GM12892 (cell line): Measurements from ENCODE around the gene SMOC2.

Experiments used
- DNase-seq: peaks from one replicate; pipeline ENCODE4 v3.0.0; 2011; ENCODE audit not compliant: insufficient read length
- FAIRE-seq: peaks from 2 replicates; lab custom pipeline; 2011; peaks lifted over from hg19 to GRCh38; lab: Jason Lieb, UNC
- POLR2A ChIP-seq: IDR thresholded peaks from 2 replicates; pipeline ENCODE4 v1.6.1; 2011; ENCODE audit warnings: low read depth, low read length, control low read depth
- POLR2AphosphoS5 ChIP-seq: IDR thresholded peaks from 2 replicates; pipeline ENCODE4 v1.6.1; 2011; ENCODE audit warnings: low read depth, low read length, control low read depth
- TAF1 ChIP-seq: IDR thresholded peaks from 2 replicates; pipeline ENCODE4 v1.6.1; 2011; ENCODE audit warnings: low read depth, mild to moderate bottlenecking, control low read depth, low read length, borderline replicate concordance

SMOC2 gene

GRCh38 chr6:168455847-168456530 lies 15.0 kb downstream of the SMOC2 start:
- FAIRE-seq (no peak), DNase-seq (no peak)
- no peak for TF ChIP-seq POLR2A
- TF ChIP-seq POLR2AphosphoS5 = no peak
- TF ChIP-seq TAF1 = no peak

DNA sequence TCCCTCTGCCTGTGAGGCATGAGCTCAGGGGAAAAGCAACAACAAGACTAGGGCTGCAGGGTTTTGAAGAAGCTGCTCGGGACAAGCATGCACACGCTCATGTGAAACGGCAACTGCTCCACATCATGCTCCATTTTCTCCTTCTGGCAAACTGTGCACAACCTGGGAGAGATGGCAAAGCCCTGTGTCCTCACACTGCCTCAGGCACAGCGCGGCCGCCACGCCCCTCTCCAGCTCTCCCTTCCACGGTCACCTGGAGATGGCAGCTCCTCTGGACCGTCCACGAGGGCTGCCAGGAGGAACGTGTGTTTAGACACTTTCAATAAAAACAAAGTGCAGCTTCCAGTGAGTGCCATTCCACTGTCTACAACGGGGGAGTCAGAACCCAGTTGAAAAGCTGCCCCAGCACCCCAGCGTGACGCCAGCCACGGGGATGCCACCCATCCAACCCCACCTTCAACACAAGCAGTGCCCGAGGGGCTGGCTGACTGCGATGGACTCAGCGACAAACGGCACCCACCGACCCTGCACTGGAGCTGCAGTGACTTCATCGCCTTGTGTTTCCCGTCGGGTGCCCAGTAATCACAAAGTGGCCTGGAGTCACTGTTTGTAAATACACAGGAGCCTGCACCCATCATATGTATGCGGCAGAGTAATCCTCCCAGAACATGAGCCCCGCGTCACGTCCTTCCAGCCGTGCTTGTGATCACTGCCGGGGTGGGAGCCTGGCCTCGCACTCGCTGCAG lies 16.1 kb downstream of the SMOC2 start:
- no peak for FAIRE-seq
- TF ChIP-seq TAF1 = no peak
- TF ChIP-seq POLR2A = no peak
- no peak for TF ChIP-seq POLR2AphosphoS5

GRCh38 chr6:168457653-168457934 lies 16.6 kb downstream of the SMOC2 start:
- TF ChIP-seq POLR2AphosphoS5 = no peak
- no peak for TF ChIP-seq POLR2A
- TF ChIP-seq TAF1 = no peak
- DNase-seq (no peak), FAIRE-seq (no peak)

More for the DNA sequence above, 16.1 kb downstream of the SMOC2 start:
- no peak for DNase-seq

DNA sequence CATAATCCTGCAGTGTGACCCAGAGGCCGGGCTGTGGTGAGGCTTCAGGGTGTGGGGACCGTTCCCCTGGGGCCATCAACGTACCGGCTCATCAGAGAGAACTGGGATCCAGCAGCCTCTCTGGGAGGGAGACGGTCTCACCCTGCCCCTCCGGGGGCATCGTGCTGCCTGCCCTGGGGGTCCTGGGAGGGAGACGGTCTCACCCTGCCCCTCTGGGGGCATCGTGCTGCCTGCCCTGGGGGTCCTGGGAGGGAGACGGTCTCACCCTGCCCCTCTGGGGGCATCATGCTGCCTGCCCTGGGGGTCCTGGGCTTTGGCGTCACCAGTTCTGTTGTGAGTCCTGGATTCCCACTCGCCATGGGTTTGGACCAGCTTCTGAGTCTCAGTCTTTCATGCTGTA lies 17.1 kb downstream of the SMOC2 start:
- FAIRE-seq (no peak), DNase-seq (no peak)
- TF ChIP-seq POLR2AphosphoS5 = no peak
- TF ChIP-seq POLR2A = no peak
- TF ChIP-seq TAF1 = no peak

DNA sequence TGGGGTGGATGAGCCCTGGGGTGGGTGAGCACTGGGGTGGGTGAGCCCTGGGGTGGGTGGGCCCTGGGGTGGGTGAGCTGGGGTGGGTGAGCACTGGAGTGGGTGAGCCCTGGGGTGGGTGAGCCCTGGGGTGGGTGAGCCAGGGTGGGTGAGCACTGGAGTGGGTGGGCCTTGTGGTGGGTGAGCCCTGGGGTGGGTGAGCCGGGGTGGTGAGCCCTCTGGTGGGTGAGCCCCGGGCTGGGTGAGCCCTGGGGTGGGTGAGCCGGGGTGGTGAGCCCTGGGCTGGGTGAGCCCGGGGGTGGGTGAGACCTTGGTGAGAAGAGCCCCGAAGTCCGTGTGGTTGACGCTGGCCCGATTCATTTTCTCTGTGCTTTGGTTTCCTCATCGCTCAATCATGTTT lies 18.6 kb downstream of the SMOC2 start:
- no peak for DNase-seq
- TF ChIP-seq POLR2AphosphoS5 (no peak), TAF1 (no peak)

DNA sequence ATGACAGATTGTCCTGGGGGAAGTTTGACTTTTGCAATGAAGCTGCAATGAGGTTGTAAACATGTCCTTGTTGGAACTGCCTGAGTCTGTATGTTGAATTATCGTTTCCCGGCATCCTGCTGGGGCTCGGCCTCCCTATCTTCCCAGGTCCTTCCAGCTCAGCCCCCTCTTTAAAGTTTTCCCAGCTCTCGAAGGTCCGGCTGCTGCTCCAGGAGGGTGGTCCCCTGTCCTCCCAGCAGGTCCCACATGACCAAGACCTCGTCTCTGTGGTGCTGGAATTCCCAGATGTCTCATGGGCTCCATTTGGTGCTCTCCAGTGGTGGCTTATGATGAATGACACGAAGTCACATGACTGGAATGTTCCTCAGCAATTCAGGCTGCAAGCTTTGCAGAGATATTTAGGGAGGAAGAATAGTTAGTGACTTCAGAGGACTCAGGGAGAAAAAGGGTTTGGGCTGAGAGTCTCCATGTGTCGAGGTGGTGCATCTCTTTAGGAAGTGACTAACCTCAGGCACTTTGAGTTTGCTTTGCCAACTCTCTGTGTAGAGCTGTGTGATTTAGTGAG lies 21.4 kb downstream of the SMOC2 start:
- TF ChIP-seq TAF1 = no peak
- FAIRE-seq (no peak), DNase-seq (no peak)

More for the DNA sequence above, 18.6 kb downstream of the SMOC2 start:
- FAIRE-seq = no peak

GRCh38 chr6:168464546-168464945 lies 23.6 kb downstream of the SMOC2 start:
- TF ChIP-seq POLR2A (no peak), POLR2AphosphoS5 (no peak)
- no peak for FAIRE-seq
- no peak for DNase-seq

DNA sequence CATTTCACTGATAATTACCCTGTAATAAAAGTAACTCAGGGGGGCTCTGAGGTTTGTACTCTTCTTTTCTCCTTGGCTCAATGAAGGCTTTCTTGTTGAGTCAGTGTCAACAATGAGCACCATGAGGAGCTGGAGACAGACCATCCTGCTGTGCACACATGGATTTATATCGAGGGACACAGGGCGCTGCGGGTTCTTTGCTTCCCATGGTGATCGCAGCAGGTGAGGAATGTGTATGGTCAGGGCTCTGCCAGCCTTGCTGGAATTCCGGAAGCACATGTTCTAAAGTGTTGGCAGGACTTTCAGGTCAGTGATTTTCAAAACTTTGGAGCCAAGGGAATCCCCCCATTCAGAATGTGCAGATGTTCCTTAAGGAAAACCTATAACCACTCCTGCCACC lies 27.1 kb downstream of the SMOC2 start:
- FAIRE-seq = no peak
- DNase-seq = no peak

DNA sequence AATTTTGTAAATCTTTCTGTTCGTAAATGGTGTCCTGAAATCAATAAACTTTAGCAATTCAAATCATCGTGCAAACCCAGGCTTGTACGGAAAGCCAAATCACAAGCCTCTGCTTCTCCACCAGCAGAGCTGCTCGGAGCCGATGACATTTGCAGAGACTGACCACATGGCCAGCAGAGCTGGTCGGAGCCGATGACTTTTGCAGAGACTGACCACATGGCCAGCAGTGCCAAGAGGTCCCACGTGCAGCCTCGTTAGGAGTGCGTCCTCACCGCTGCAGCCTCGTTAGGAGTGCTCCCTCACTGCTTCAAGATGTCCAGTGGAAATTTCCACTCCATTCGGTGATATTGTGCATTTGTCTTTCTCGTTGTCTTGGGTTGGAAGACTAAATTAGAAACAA lies 28.5 kb downstream of the SMOC2 start:
- FAIRE-seq (no peak), DNase-seq (no peak)
- no peak for TF ChIP-seq POLR2AphosphoS5
- no peak for TF ChIP-seq TAF1
- TF ChIP-seq POLR2A = no peak

More for the DNA sequence above, 27.1 kb downstream of the SMOC2 start:
- no peak for TF ChIP-seq TAF1
- no peak for TF ChIP-seq POLR2A
- TF ChIP-seq POLR2AphosphoS5 = no peak

DNA sequence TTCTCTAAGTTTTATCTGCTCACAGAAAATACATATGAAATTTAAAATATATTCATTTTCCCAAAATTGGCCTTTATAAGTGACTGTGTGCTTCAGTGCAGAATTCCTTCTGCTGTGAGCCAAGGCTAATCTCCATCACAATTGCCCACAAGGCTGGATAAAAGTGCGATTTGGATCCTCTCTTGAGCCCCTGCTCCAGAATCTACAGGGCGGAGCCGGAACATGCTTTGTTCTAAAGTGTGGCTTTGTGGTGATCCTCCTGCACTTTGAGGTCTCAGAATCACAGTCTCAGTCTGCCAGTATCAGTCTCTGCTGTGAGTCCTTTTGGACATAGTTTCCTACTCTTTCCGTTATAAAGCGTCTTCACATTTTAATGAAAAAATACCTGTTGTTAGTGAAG lies 28.9 kb downstream of the SMOC2 start:
- TF ChIP-seq POLR2AphosphoS5 = no peak
- no peak for TF ChIP-seq POLR2A
- TF ChIP-seq TAF1 = no peak
- no peak for DNase-seq
- no peak for FAIRE-seq

DNA sequence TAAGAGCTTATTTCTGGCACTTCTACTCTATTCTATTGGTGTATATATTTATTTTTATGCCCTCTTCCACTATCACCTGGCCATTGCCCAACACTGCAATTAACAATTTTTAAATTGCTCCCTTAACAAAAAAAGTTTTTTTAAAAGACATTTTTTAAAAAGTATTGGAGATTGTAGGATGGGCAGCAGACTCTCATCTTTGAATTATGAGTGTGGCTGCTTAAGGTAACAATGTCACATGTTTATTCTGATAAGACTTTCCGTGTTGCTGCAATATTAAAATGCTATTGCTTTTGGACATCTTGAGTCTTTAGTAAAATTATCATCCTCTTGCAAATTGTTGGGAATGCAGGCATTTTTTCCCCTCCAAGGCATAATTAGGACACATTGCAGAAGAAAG lies 31.4 kb downstream of the SMOC2 start:
- no peak for DNase-seq
- TF ChIP-seq POLR2A (no peak), POLR2AphosphoS5 (no peak), TAF1 (no peak)
- FAIRE-seq = no peak

GRCh38 chr6:168473197-168473596 lies 32.2 kb downstream of the SMOC2 start:
- DNase-seq (no peak), FAIRE-seq (no peak)
- TF ChIP-seq POLR2AphosphoS5 (no peak), TAF1 (no peak), POLR2A (no peak)

DNA sequence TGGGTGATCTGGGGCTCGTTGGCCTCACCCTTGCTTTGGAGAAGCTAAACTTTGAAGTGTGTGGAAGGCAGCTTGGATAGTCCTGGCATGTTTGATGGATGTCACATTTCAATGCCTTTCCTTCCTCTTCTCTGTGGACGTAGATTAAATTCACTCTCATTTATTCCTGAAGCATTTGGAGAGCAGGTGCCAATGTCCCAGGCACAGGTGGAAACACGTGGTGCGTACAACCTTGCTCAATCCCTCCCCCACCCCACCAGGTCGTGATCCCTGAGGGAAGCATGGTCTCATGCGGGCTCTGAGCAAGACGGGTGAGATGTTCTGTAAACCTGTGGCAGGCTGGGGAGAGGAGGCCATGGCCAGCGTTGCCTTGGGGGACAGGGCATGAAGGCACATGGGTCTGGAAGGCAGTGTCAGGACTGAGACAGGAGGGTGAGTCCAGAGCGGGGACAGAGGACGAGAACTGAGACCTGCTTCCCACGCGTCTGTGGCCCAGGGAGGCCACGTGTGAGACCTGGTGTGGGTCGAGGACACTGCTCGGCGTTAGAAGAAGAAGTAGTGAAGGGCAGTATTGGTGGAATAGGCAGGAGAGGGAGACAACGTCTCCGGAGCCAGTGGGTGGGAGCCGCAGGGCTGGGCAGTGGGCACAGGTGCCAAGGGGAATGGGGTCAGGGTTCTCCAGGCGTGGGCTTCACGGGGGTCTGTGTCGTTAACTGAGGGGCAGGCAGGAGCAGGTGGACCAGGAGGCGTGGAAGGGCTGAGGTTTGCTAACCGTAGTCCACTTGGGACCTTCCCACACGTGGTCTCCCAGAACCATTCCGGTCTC lies 34.4 kb downstream of the SMOC2 start:
- FAIRE-seq (no peak), DNase-seq (no peak)

More for the DNA sequence above, 34.4 kb downstream of the SMOC2 start:
- no peak for TF ChIP-seq TAF1
- no peak for TF ChIP-seq POLR2A
- no peak for TF ChIP-seq POLR2AphosphoS5
